ENCODE results near the gene DNASE2. TPM values are rescaled to one million over a fixed set of nuclear protein-coding genes. Genes with fewer than 3 reads are reported as not detected.

Gene DNASE2
- total and polyA plus RNA-seq, 2 donors from 2014 or later, result 34.7 to 50.9 TPM

DNA sequence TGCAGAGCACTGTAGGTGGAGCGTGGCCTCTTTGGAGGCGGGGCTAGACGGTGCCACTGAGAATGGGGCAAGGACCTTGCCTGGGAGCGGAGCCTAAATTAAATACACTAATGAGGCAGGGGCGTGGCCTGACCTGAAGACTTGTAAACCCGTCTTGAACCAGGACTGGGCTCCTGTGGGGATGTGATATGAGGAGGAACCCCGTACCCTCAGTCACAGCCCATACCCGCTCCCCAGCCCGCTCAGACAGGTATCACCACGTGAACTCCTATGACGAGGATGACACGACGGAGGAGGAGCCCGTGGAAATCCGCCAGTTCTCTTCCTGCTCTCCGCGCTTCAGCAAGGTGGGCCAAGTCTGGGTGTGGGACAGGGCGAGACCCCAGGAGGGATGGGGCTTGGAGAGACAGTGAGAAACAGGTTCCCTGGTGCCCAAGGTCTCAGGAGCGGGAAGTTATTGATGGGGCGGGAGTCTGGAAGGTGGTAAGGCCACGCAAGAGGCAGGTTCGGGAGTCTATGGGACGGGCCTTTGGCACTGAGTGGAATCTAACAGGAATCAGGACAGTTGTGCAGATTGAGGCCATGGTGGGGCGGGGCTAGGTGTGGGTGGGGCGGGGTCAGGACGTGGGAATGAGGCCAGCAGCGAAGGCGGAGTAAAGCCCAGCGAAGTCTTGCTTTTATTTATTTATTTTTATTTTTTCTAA is 14.7 kb downstream of the DNASE2 start:
- no peak overlapping the region for H3K27ac ChIP-seq (ENCODE audit: low read depth in 2 of 2, low read length in 2 of 2)
- no peak for FAIRE-seq
- TF ChIP-seq, protein P1, sequence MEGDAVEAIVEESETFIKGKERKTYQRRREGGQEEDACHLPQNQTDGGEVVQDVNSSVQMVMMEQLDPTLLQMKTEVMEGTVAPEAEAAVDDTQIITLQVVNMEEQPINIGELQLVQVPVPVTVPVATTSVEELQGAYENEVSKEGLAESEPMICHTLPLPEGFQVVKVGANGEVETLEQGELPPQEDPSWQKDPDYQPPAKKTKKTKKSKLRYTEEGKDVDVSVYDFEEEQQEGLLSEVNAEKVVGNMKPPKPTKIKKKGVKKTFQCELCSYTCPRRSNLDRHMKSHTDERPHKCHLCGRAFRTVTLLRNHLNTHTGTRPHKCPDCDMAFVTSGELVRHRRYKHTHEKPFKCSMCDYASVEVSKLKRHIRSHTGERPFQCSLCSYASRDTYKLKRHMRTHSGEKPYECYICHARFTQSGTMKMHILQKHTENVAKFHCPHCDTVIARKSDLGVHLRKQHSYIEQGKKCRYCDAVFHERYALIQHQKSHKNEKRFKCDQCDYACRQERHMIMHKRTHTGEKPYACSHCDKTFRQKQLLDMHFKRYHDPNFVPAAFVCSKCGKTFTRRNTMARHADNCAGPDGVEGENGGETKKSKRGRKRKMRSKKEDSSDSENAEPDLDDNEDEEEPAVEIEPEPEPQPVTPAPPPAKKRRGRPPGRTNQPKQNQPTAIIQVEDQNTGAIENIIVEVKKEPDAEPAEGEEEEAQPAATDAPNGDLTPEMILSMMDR (IDR thresholded peaks at IDR 0.05; ENCODE audit: borderline replicate concordance, extremely low read depth, insufficient read depth), result no peak
- intact Hi-C loops (cut with DNase I), result no loop called here
- peak in 1 of 5 donors; percentile 64 for DNase-seq
- no peaks in the 10 kb centered on the region for H3K27me3 ChIP-seq (ENCODE audit: control insufficient read depth, insufficient read depth, low read length)
- H3K9me3 ChIP-seq (ENCODE audit: control insufficient read depth in 2 of 3, insufficient read depth in 1 of 3, low read length in 3 of 3), result no peaks in the 10 kb centered on the region
- H3K4me1 ChIP-seq (ENCODE audit: control insufficient read depth in 2 of 3, insufficient read depth in 2 of 3, low read depth in 1 of 3, low read length in 3 of 3), result peaks cover 0 to 4% (median 0%) of the 10 kb centered on the region in 3 donors
- H3K9ac ChIP-seq (ENCODE audit: low read length in 3 of 3), result no peak overlapping the region
- H3K36me3 ChIP-seq (ENCODE audit: control insufficient read depth in 2 of 3, insufficient read depth in 3 of 3, low read length in 3 of 3), result no peaks in the 10 kb centered on the region
- no peak overlapping the region for H3K4me3 ChIP-seq (ENCODE audit: low read length in 3 of 3)

DNA sequence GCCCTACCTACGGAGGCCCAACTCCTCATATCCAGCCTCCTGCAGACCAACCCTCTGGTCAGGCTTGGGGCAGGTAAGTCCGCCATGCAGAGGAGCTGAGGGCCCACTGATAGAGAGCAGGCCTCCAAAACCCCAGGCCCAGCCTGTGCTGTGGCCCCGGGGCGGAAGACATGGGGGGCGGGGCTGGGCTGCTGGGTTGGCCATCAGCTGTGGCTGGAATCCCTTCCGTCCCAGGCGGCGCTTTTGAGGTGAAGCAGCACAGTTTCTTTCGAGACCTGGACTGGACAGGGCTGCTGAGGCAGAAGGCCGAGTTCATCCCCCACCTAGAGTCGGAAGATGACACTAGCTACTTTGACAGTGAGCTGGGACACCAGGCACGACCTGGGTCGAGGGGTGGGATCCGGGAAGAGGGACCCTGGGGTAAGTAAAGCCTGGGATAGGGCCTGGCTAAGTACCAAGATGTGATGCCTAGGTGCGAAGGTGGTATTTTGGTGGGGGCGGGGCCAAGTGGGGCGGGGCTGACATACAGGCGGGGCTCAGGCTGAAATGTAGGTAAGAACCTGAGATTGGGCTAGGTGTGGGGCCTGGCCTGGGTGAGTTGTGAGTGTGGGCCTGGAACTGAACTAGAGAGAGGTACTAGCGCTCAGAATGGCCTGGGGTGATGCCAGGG is 15.4 kb downstream of the DNASE2 start:
- no peak overlapping the region for H3K9ac ChIP-seq (ENCODE audit: low read length in 3 of 3)
- no peak overlapping the region for H3K4me3 ChIP-seq (ENCODE audit: low read length in 3 of 3)
- intact Hi-C loops (cut with DNase I), result no loop called here
- no peak overlapping the region for H3K27ac ChIP-seq (ENCODE audit: low read depth in 2 of 2, low read length in 2 of 2)
- FAIRE-seq, result no peak
- TF ChIP-seq, protein P1 (IDR thresholded peaks at IDR 0.05; ENCODE audit: borderline replicate concordance, extremely low read depth, insufficient read depth), result no peak
- peaks cover 0 to 4% (median 0%) of the 10 kb centered on the region in 3 donors for H3K4me1 ChIP-seq (ENCODE audit: control insufficient read depth in 2 of 3, insufficient read depth in 2 of 3, low read depth in 1 of 3, low read length in 3 of 3)
- DNase-seq, result peak in 1 of 5 donors; percentile 66
- H3K9me3 ChIP-seq (ENCODE audit: control insufficient read depth in 2 of 3, insufficient read depth in 1 of 3, low read length in 3 of 3), result no peaks in the 10 kb centered on the region
- H3K27me3 ChIP-seq (ENCODE audit: control insufficient read depth, insufficient read depth, low read length), result no peaks in the 10 kb centered on the region
- H3K36me3 ChIP-seq (ENCODE audit: control insufficient read depth in 2 of 3, insufficient read depth in 3 of 3, low read length in 3 of 3), result no peaks in the 10 kb centered on the region

DNA sequence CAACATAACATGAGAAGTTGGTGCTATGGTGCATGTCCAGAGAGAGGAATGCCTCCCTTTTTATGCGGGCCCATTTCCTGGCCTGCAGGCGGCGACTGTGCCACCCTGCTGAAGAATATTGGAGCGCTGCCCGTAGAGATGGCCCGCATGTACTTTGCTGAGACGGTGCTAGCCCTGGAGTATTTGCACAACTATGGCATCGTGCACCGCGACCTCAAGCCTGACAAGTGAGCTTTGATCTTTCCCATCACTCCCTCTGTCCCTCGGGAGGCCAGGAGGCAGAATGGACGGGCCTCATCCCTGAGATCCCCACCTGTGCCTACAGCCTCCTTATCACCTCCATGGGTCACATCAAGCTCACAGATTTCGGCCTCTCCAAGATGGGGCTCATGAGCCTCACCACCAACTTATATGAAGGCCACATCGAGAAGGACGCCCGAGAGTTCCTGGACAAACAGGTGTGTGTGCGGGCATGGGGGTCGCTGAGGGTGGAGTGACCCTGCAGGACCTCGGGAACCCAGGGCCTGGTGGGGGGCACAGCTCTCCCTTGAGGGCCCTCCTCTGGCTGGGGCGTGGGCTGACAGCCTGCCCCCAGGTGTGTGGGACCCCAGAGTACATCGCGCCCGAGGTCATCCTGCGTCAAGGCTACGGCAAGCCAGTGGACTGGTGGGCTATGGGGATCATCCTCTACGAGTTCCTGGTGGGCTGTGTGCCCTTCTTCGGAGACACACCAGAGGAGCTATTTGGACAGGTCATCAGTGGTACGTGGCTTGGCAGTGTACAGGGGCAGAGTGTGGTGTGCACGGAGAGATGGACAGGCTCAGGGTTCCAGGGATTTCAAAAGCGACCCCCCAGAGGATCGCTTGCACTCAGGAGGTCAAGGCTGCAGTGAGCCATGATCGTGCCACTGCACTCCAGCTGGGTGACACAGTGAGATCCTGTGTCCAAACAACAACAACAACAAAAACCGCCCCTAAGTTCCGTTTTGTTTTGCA is 16.2 kb downstream of the DNASE2 start:
- Histone ChIP-seq H3K4me1 (ENCODE audit: control insufficient read depth in 2 of 3, insufficient read depth in 2 of 3, low read depth in 1 of 3, low read length in 3 of 3) (peaks cover 0 to 4% (median 0%) of the 10 kb centered on the region in 3 donors), H3K27ac (ENCODE audit: low read depth in 2 of 2, low read length in 2 of 2) (no peak overlapping the region), H3K9me3 (ENCODE audit: control insufficient read depth in 2 of 3, insufficient read depth in 1 of 3, low read length in 3 of 3) (no peaks in the 10 kb centered on the region), H3K4me3 (ENCODE audit: low read length in 3 of 3) (no peak overlapping the region), H3K36me3 (ENCODE audit: control insufficient read depth in 2 of 3, insufficient read depth in 3 of 3, low read length in 3 of 3) (no peaks in the 10 kb centered on the region), H3K27me3 (ENCODE audit: control insufficient read depth, insufficient read depth, low read length) (no peaks in the 10 kb centered on the region), H3K9ac (ENCODE audit: low read length in 3 of 3) (no peak overlapping the region)
- intact Hi-C loops (cut with DNase I), result no loop called here
- DNase-seq (peak in 1 of 5 donors; percentile 68), FAIRE-seq (no peak)
- TF ChIP-seq, protein P1 (IDR thresholded peaks at IDR 0.05; ENCODE audit: borderline replicate concordance, extremely low read depth, insufficient read depth), result no peak
